Aortic smooth muscle cell (primary cell): ENCODE measurements around the gene GAL3ST3. TPM values are rescaled to one million over a fixed set of nuclear protein-coding genes. Genes with fewer than 3 reads are reported as not detected.

Experiments
- total RNA-seq: library from RNA; depleted of rRNA; stranded (reverse); fragments of >200 nt; gene quantifications from 2 replicates; pipeline ENCODE4 v1.2.3, GENCODE V29; 2014

Gene GAL3ST3
- total RNA-seq = not detected in 2 replicates

GRCh38 chr11:66048547-66049323 lies at the start of gene GAL3ST3:
TSS of gene GAL3ST3 (minus strand) at chr11:66049161. CDS start at chr11:66045415, 3,746 bp downstream.

GRCh38 chr11:66069715-66070603 lies 21.0 kb upstream of the GAL3ST3 start, which contains the start of gene PACS1:
TSS of gene PACS1 (plus strand) at chr11:66070272. CDS start at chr11:66070487, 215 bp downstream.

GRCh38 chr11:66051766-66052663 lies 3.1 kb upstream of the GAL3ST3 start, which contains the start of gene SF3B2:
TSS of gene SF3B2 (plus strand) at chr11:66052364. CDS start at chr11:66052385, 21 bp downstream.

GRCh38 chr11:66026017-66026529 lies 22.9 kb downstream of the GAL3ST3 start, which contains the start of gene CATSPER1:
TSS of gene CATSPER1 (minus strand) at chr11:66026479. CDS start at chr11:66026379, 100 bp downstream.

GRCh38 chr11:66011785-66012303 lies 37.1 kb downstream of the GAL3ST3 start, which contains the start of gene CST6:
TSS of gene CST6 (plus strand) at chr11:66012008. CDS start at chr11:66012045, 37 bp downstream.

GRCh38 chr11:66001942-66002647 lies 46.9 kb downstream of the GAL3ST3 start, which contains the start of the genes BANF1 and EIF1AD:
TSS of gene BANF1 (plus strand) at chr11:66002503. CDS start at chr11:66003251, 748 bp downstream.
TSS of gene EIF1AD (minus strand) at chr11:66002157. CDS start at chr11:66000389, 1,768 bp downstream.

Other genes starting within 250 kb of the GAL3ST3 start
- 0.37 and 0.40 TPM in 2 replicates for gene SNX32, start 215.2 kb downstream of the GAL3ST3 start, total RNA-seq
- gene CFL1, start 191.0 kb downstream of the GAL3ST3 start, total RNA-seq = 1,495 and 1,569 TPM in 2 replicates
- gene MUS81, start 188.7 kb downstream of the GAL3ST3 start, total RNA-seq = 38.2 and 48.4 TPM in 2 replicates
- gene EFEMP2, start 176.4 kb downstream of the GAL3ST3 start, total RNA-seq = 78.6 and 82.4 TPM in 2 replicates
- 0.12 TPM in 1 of 2 replicates, not detected in the other for gene CTSW, start 169.3 kb downstream of the GAL3ST3 start, total RNA-seq
- 221 and 262 TPM in 2 replicates for gene FIBP, start 160.7 kb downstream of the GAL3ST3 start, total RNA-seq
- 80.3 and 83.5 TPM in 2 replicates for gene CCDC85B, start 158.5 kb downstream of the GAL3ST3 start, total RNA-seq
- gene FOSL1, start 148.8 kb downstream of the GAL3ST3 start, total RNA-seq = 24.0 and 32.9 TPM in 2 replicates
- 25.0 and 26.1 TPM in 2 replicates for gene C11orf68, start 130.1 kb downstream of the GAL3ST3 start, total RNA-seq
- gene DRAP1, start 129.7 kb downstream of the GAL3ST3 start, total RNA-seq = 574 and 841 TPM in 2 replicates
- gene TSGA10IP, start 103.7 kb downstream of the GAL3ST3 start, total RNA-seq = 0.13 TPM in 1 of 2 replicates, not detected in the other
- 52.0 and 80.1 TPM in 2 replicates for gene SART1, start 87.4 kb downstream of the GAL3ST3 start, total RNA-seq
- 32.6 and 36.8 TPM in 2 replicates for gene EIF1AD, start 47.0 kb downstream of the GAL3ST3 start, total RNA-seq
- 16.5 and 25.9 TPM in 2 replicates for gene BANF1, start 46.7 kb downstream of the GAL3ST3 start, total RNA-seq
- gene CST6, start 37.2 kb downstream of the GAL3ST3 start, total RNA-seq = 3.3 and 7.6 TPM in 2 replicates
- 0.13 and 0.19 TPM in 2 replicates for gene CATSPER1, start 22.7 kb downstream of the GAL3ST3 start, total RNA-seq
- gene SF3B2, start 3.2 kb upstream of the GAL3ST3 start, total RNA-seq = 127 and 134 TPM in 2 replicates
- 23.9 and 47.6 TPM in 2 replicates for gene PACS1, start 21.1 kb upstream of the GAL3ST3 start, total RNA-seq
- gene KLC2, start 208.5 kb upstream of the GAL3ST3 start, total RNA-seq = 14.9 and 17.7 TPM in 2 replicates
- 93.0 and 102 TPM in 2 replicates for gene RAB1B, start 219.5 kb upstream of the GAL3ST3 start, total RNA-seq
- 0.37 and 0.40 TPM in 2 replicates for gene CNIH2, start 229.0 kb upstream of the GAL3ST3 start, total RNA-seq
- gene YIF1A, start 240.0 kb upstream of the GAL3ST3 start, total RNA-seq = 143 and 183 TPM in 2 replicates
- gene TMEM151A, start 242.7 kb upstream of the GAL3ST3 start, total RNA-seq = 0.13 and 0.25 TPM in 2 replicates